WTC11 (cell line): ENCODE measurements around the gene TVP23C. TPM values are rescaled to one million over a fixed set of nuclear protein-coding genes. Genes with fewer than 3 reads are reported as not detected.
A peak's percentile ranks its signal among the peaks of the same experiment; 100 is the strongest.

Experiments
- ATAC-seq: fragments of 200-7000 bp; cut with Tn5 transposase; 2 replicates; pipeline ENCODE4 v1.10.0; 2021; ENCODE audit warnings: mild to moderate bottlenecking, moderate library complexity
- CTCF ChIA-PET: fragments of 300-600 bp; sonication (Branson Sonifier 250); formaldehyde crosslinking; loops from one replicate; lab custom pipeline; 2021; ENCODE audit warnings: antibody characterized with exemption; lab: Charles Lee
- POLR2A ChIA-PET: fragments of 350-600 bp; sonication (Branson Sonifier 250); formaldehyde crosslinking; loops from one replicate; lab custom pipeline; 2021; ENCODE audit warnings: antibody characterized with exemption; lab: Charles Lee
- DNase-seq: peaks from one replicate; pipeline ENCODE4 v3.0.0; 2021; ENCODE audit warnings: low spot score
- H3K27ac Mint-ChIP-seq: 2 replicates; pipeline ENCODE4 v1.8.0; 2021; ENCODE audit warnings: mixed read lengths
- H3K27me3 Mint-ChIP-seq: 2 replicates; pipeline ENCODE4 v1.8.0; 2021; ENCODE audit warnings: low read depth, mild to moderate bottlenecking, moderate library complexity, mixed read lengths
- H3K36me3 Mint-ChIP-seq: 2 replicates; pipeline ENCODE4 v1.8.0; 2021; ENCODE audit warnings: mixed read lengths
- H3K4me1 Mint-ChIP-seq: 2 replicates; pipeline ENCODE4 v1.8.0; 2022; ENCODE audit warnings: mixed read lengths
- H3K4me3 Mint-ChIP-seq: 2 replicates; pipeline ENCODE4 v1.8.0; 2021; ENCODE audit warnings: mild to moderate bottlenecking, moderate library complexity, mixed read lengths
- H3K9me3 Mint-ChIP-seq: 2 replicates; pipeline ENCODE4 v1.8.0; 2021; ENCODE audit warnings: mixed read lengths
- ARID4B ChIP-seq: sonication (generic); formaldehyde crosslinking; IDR thresholded peaks from 2 replicates; pipeline ENCODE4 v1.8.0; 2023; ENCODE audit warnings: missing genetic modification reagents, mild to moderate bottlenecking, borderline replicate concordance
- ATF3 ChIP-seq: sonication (generic); formaldehyde crosslinking; conservative IDR thresholded peaks from 2 replicates; pipeline ENCODE4 v1.8.1; 2022; ENCODE audit warnings: mild to moderate bottlenecking, missing genetic modification reagents
- HMGXB4 ChIP-seq: sonication (generic); formaldehyde crosslinking; IDR thresholded peaks from 2 replicates; pipeline ENCODE4 v1.8.1; 2023; ENCODE audit warnings: mild to moderate bottlenecking, moderate library complexity, missing genetic modification reagents
- NFE2L1 ChIP-seq: sonication (generic); formaldehyde crosslinking; IDR thresholded peaks from 2 replicates; pipeline ENCODE4 v1.8.1; 2023; ENCODE audit warnings: missing genetic modification reagents
- NFYB ChIP-seq: sonication (generic); formaldehyde crosslinking; conservative IDR thresholded peaks from 2 replicates; pipeline ENCODE4 v1.8.0; 2022; ENCODE audit warnings: low read depth, missing genetic modification reagents
- ZBTB21 ChIP-seq: sonication (generic); formaldehyde crosslinking; IDR thresholded peaks from 2 replicates; pipeline ENCODE4 v1.8.1; 2023; ENCODE audit warnings: mild to moderate bottlenecking, missing genetic modification reagents, borderline replicate concordance
- ZBTB43 ChIP-seq: sonication (generic); formaldehyde crosslinking; IDR thresholded peaks from 2 replicates; pipeline ENCODE4 v1.8.1; 2023; ENCODE audit warnings: mild to moderate bottlenecking, missing genetic modification reagents
- ZNF317 ChIP-seq: sonication (generic); formaldehyde crosslinking; IDR thresholded peaks from 2 replicates; pipeline ENCODE4 v1.8.1; 2023; ENCODE audit warnings: low read depth, mild to moderate bottlenecking, moderate library complexity, missing genetic modification reagents, borderline replicate concordance
- ZNF423 ChIP-seq: fragments of 250-450 bp; sonication (Bioruptor Pico); IDR thresholded peaks from 2 replicates; pipeline ENCODE4 v2.1.2; 2022; ENCODE audit warnings: mild to moderate bottlenecking, moderate library complexity
- total RNA-seq: library from RNA; stranded (reverse); gene quantifications from 3 replicates; pipeline ENCODE4 v1.2.3, GENCODE V29; 2021
- TF ChIP-seq, protein P1 (sequence below): fragments of 250-450 bp; sonication (Bioruptor Pico); IDR thresholded peaks from 2 replicates; pipeline ENCODE4 v1.9.0; 2021; ENCODE audit warnings: mild to moderate bottlenecking
- TF ChIP-seq, protein P2 (sequence below): sonication (generic); formaldehyde crosslinking; conservative IDR thresholded peaks from 2 replicates; pipeline ENCODE4 v1.8.1; 2023; ENCODE audit warnings: mild to moderate bottlenecking, low read depth, missing genetic modification reagents, moderate library complexity
- TF ChIP-seq, protein P3 (sequence below): sonication (generic); formaldehyde crosslinking; IDR thresholded peaks from 2 replicates; pipeline ENCODE4 v1.8.0; 2022; ENCODE audit warnings: missing genetic modification reagents

The TVP23C gene
- total RNA-seq, 1 experiment from 2014 or later: 16.9 TPM

GRCh38 chr17:15498107-15498506 is 65.2 kb downstream of the TVP23C start (continued):
- TF ChIP-seq, protein P1, sequence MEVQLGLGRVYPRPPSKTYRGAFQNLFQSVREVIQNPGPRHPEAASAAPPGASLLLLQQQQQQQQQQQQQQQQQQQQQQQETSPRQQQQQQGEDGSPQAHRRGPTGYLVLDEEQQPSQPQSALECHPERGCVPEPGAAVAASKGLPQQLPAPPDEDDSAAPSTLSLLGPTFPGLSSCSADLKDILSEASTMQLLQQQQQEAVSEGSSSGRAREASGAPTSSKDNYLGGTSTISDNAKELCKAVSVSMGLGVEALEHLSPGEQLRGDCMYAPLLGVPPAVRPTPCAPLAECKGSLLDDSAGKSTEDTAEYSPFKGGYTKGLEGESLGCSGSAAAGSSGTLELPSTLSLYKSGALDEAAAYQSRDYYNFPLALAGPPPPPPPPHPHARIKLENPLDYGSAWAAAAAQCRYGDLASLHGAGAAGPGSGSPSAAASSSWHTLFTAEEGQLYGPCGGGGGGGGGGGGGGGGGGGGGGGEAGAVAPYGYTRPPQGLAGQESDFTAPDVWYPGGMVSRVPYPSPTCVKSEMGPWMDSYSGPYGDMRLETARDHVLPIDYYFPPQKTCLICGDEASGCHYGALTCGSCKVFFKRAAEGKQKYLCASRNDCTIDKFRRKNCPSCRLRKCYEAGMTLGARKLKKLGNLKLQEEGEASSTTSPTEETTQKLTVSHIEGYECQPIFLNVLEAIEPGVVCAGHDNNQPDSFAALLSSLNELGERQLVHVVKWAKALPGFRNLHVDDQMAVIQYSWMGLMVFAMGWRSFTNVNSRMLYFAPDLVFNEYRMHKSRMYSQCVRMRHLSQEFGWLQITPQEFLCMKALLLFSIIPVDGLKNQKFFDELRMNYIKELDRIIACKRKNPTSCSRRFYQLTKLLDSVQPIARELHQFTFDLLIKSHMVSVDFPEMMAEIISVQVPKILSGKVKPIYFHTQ (CRISPR knock-in tag): no peak
- TF ChIP-seq ZNF423 (CRISPR knock-in tag): no peak
- TF ChIP-seq, protein P2, sequence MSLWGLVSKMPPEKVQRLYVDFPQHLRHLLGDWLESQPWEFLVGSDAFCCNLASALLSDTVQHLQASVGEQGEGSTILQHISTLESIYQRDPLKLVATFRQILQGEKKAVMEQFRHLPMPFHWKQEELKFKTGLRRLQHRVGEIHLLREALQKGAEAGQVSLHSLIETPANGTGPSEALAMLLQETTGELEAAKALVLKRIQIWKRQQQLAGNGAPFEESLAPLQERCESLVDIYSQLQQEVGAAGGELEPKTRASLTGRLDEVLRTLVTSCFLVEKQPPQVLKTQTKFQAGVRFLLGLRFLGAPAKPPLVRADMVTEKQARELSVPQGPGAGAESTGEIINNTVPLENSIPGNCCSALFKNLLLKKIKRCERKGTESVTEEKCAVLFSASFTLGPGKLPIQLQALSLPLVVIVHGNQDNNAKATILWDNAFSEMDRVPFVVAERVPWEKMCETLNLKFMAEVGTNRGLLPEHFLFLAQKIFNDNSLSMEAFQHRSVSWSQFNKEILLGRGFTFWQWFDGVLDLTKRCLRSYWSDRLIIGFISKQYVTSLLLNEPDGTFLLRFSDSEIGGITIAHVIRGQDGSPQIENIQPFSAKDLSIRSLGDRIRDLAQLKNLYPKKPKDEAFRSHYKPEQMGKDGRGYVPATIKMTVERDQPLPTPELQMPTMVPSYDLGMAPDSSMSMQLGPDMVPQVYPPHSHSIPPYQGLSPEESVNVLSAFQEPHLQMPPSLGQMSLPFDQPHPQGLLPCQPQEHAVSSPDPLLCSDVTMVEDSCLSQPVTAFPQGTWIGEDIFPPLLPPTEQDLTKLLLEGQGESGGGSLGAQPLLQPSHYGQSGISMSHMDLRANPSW (CRISPR knock-in tag): no peak
- TF ChIP-seq ZNF317 (CRISPR knock-in tag): no peak
- TF ChIP-seq NFYB: peak; percentile 52
- TF ChIP-seq ZBTB21 (CRISPR knock-in tag): no peak

GRCh38 chr17:15496735-15497670 is 66.3 kb downstream of the TVP23C start:
- peaks cover 3% of the 10 kb centered on the region; the same call in 1 of the 2 replicates for H3K9me3 Mint-ChIP-seq
- no peak for ATAC-seq
- no peak for TF ChIP-seq ATF3 (CRISPR knock-in tag)
- no peak for TF ChIP-seq ZNF423 (CRISPR knock-in tag)
- TF ChIP-seq ARID4B (CRISPR knock-in tag): no peak
- TF ChIP-seq, protein P2 (CRISPR knock-in tag): no peak
- TF ChIP-seq NFYB: no peak
- TF ChIP-seq, protein P3, sequence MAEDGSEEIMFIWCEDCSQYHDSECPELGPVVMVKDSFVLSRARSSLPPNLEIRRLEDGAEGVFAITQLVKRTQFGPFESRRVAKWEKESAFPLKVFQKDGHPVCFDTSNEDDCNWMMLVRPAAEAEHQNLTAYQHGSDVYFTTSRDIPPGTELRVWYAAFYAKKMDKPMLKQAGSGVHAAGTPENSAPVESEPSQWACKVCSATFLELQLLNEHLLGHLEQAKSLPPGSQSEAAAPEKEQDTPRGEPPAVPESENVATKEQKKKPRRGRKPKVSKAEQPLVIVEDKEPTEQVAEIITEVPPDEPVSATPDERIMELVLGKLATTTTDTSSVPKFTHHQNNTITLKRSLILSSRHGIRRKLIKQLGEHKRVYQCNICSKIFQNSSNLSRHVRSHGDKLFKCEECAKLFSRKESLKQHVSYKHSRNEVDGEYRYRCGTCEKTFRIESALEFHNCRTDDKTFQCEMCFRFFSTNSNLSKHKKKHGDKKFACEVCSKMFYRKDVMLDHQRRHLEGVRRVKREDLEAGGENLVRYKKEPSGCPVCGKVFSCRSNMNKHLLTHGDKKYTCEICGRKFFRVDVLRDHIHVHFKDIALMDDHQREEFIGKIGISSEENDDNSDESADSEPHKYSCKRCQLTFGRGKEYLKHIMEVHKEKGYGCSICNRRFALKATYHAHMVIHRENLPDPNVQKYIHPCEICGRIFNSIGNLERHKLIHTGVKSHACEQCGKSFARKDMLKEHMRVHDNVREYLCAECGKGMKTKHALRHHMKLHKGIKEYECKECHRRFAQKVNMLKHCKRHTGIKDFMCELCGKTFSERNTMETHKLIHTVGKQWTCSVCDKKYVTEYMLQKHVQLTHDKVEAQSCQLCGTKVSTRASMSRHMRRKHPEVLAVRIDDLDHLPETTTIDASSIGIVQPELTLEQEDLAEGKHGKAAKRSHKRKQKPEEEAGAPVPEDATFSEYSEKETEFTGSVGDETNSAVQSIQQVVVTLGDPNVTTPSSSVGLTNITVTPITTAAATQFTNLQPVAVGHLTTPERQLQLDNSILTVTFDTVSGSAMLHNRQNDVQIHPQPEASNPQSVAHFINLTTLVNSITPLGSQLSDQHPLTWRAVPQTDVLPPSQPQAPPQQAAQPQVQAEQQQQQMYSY: no peak
- TF ChIP-seq ZBTB43 (CRISPR knock-in tag): no peak
- TF ChIP-seq HMGXB4 (CRISPR knock-in tag): no peak
- no peak for TF ChIP-seq NFE2L1

More at GRCh38 chr17:15496735-15497670, 66.3 kb downstream of the TVP23C start:
- no peaks in the 10 kb centered on the region for H3K27me3 Mint-ChIP-seq
- H3K4me3 Mint-ChIP-seq: no peak overlapping the region
- peaks cover 22% of the 10 kb centered on the region for H3K4me1 Mint-ChIP-seq
- H3K36me3 Mint-ChIP-seq: peaks cover 39% of the 10 kb centered on the region
- ChIA-PET POLR2A (no interaction called here), CTCF (no interaction called here)
- DNase-seq: no peak
- H3K27ac Mint-ChIP-seq: no peak overlapping the region
